ENCODE results near the gene TRRAP. TPM values are rescaled to one million over a fixed set of nuclear protein-coding genes. Genes with fewer than 3 reads are reported as not detected.

The TRRAP gene
- total and polyA plus RNA-seq, 8 donors = 4.3 to 38.0 (median 15.7) TPM

DNA sequence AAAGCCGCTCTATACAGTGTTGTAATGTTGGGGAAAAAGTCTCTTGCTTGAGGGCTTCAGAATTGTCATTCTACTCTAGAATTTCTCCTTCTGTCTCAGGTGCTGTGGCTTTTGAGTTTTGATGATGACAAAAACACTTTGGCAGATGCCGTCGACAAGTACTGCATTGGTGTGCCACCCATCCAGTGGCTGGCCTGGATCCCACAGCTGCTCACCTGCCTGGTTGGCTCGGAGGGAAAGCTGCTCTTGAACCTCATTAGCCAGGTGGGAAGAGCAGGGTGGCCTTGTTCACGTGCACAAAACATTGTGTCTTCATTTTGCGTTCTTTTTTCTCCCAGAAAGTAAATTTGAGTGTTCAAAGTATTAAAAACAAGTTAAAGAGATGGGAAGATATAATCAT is 112.0 kb downstream of the TRRAP start:
- Histone ChIP-seq H3K4me3 (no peak overlapping the region), H3K9me3 (peaks cover 0 to 3% (median 0%) of the 10 kb centered on the region in 4 donors), H3K36me3 (peaks cover 78 to 100% (median 100%) of the 10 kb centered on the region in 4 donors), H3K4me1 (no peaks in the 10 kb centered on the region), H3K27ac (no peak overlapping the region), H3K27me3 (no peaks in the 10 kb centered on the region)
- no peak for DNase-seq
- intact Hi-C loops (cut with DNase I; ENCODE audit: low total_unique reads) = no loop called here
- 92 to 96% (median 94%) methylated on average over 6 of the region's 6 CpGs for WGBS, 5 donors
- TF ChIP-seq POLR2A (IDR thresholded peaks at IDR 0.05) (no peak), CTCF (IDR thresholded peaks at IDR 0.05) (no peak), EP300 (IDR thresholded peaks at IDR 0.05) (no peak), POLR2AphosphoS5 (IDR thresholded peaks at IDR 0.05) (no peak)

- Histone ChIP-seq H3K4me3 (no peak overlapping the region), H3K27ac (no peak overlapping the region), H3K9me3 (no peaks in the 10 kb centered on the region), H3K27me3 (no peaks in the 10 kb centered on the region), H3K4me1 (no peaks in the 10 kb centered on the region), H3K36me3 (peaks cover 76 to 100% (median 100%) of the 10 kb centered on the region in 4 donors)
- 92 to 95% (median 93%) methylated on average over 14 of the region's 14 CpGs for WGBS, 5 donors
- DNase-seq = no peak
- intact Hi-C loops (cut with DNase I; ENCODE audit: low total_unique reads) = no loop called here
- no peak for TF ChIP-seq EP300 (IDR thresholded peaks at IDR 0.05)
- no peak for TF ChIP-seq CTCF (IDR thresholded peaks at IDR 0.05)
- no peak for TF ChIP-seq POLR2A (IDR thresholded peaks at IDR 0.05)
- TF ChIP-seq POLR2AphosphoS5 (IDR thresholded peaks at IDR 0.05) = no peak
These were observed 112.8 kb downstream of the TRRAP start for GRCh38 chr7:98991141-98991540.

DNA sequence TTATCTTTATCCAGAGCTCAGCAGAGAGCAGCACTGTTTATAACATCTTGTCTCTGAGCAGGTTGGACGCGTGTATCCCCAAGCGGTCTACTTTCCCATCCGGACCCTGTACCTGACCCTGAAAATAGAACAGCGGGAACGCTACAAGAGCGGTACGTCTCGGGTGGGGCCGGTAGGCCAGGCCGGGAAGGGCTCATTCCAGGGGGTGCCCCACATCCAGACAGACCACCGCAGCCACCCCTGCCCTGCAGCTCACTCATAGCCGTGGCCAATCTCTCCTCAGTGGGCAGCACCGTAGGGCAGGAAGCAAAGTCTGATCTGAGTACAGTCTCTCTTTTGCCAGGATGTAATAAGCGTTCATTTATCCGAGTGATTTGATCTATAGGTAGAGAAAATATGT is 113.7 kb downstream of the TRRAP start:
- H3K4me3 ChIP-seq = no peak overlapping the region
- DNase-seq = no peak
- H3K27me3 ChIP-seq = no peaks in the 10 kb centered on the region
- H3K36me3 ChIP-seq = peaks cover 80 to 100% (median 100%) of the 10 kb centered on the region in 4 donors
- no peak overlapping the region for H3K27ac ChIP-seq
- TF ChIP-seq EP300 (IDR thresholded peaks at IDR 0.05) = no peak
- TF ChIP-seq POLR2A (IDR thresholded peaks at IDR 0.05) = no peak
- TF ChIP-seq CTCF (IDR thresholded peaks at IDR 0.05) = no peak
- TF ChIP-seq POLR2AphosphoS5 (IDR thresholded peaks at IDR 0.05) = no peak
- 94 to 97% (median 96%) methylated on average over 16 of the region's 16 CpGs for WGBS, 5 donors
- intact Hi-C loops (cut with DNase I; ENCODE audit: low total_unique reads) = no loop called here
- no peaks in the 10 kb centered on the region for H3K9me3 ChIP-seq
- no peaks in the 10 kb centered on the region for H3K4me1 ChIP-seq

DNA sequence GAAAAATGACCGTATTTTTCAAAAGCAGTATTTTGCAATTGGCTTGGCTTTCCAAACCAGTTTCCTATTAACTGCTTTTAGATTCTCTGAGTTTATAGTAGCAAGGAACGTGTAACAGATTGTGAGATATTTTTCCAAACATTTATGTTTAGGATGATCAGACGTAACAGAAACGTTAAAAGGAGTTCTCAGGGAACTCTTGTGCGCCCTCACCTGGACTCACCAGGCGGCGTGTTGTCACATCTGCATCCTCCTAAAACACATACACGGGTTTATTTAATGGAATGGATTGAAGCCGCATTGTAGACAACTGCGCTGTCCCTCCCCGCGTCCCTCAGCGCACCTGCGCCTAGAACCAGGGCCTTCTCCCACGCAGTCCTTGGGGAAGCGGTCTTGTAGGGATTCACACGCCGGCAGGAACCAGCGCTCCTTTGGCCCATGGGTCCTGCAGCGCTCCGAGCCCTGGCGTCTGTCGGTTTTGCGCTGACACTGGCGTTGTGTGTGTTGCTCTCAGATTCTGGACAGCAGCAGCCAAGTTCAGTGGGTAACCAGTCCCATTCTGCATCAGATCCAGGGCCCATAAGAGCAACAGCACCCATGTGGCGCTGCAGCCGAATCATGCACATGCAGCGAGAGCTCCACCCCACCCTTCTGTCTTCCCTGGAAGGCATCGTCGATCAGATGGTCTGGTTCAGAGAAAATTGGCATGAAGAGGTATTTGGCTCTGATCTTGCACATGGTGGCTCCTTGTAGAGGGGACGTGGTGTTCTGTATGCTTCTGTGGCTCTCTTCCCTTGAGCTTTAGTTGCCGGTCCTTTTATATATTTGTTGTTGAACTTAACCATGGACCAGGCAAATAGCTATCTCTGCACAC is 114.9 kb downstream of the TRRAP start:
- no peaks in the 10 kb centered on the region for H3K9me3 ChIP-seq
- DNase-seq = no peak
- no peak for TF ChIP-seq POLR2AphosphoS5 (IDR thresholded peaks at IDR 0.05)
- TF ChIP-seq POLR2A (IDR thresholded peaks at IDR 0.05) = no peak
- TF ChIP-seq EP300 (IDR thresholded peaks at IDR 0.05) = no peak
- TF ChIP-seq CTCF (IDR thresholded peaks at IDR 0.05) = no peak
- H3K4me3 ChIP-seq = no peak overlapping the region
- WGBS, 5 donors = 90 to 94% (median 93%) methylated on average over 19 to 32 of the region's 32 CpGs
- no peak overlapping the region for H3K27ac ChIP-seq
- H3K4me1 ChIP-seq = no peaks in the 10 kb centered on the region
- intact Hi-C loops (cut with DNase I; ENCODE audit: low total_unique reads) = no loop called here
- H3K36me3 ChIP-seq = peaks cover 83 to 100% (median 99%) of the 10 kb centered on the region in 4 donors
- H3K27me3 ChIP-seq = no peaks in the 10 kb centered on the region
